H1 (cell line): ENCODE data around the gene PHLDA3. TPM values are rescaled to one million over a fixed set of nuclear protein-coding genes. Genes with fewer than 3 reads are reported as not detected.

ENCODE experiments used
- ATF3 ChIP-seq: IDR thresholded peaks from 2 replicates; pipeline ENCODE4 v1.6.1; 2011; ENCODE audit warnings: low read depth, mild to moderate bottlenecking, low read length; ENCODE audit not compliant: insufficient read depth
- BACH1 ChIP-seq: IDR thresholded peaks from 2 replicates; pipeline ENCODE4 v1.6.1; 2012; ENCODE audit warnings: low read length, improper control_type of control experiment
- CBX5 ChIP-seq: fragments of 300-800, 300-1000 bp; sonication (generic); IDR thresholded peaks from 2 replicates; pipeline ENCODE4 v1.7.1; 2016; ENCODE audit warnings: antibody characterized with exemption, low read length, low read depth
- CBX8 ChIP-seq: fragments of 300-800, 300-1000 bp; sonication (generic); IDR thresholded peaks from 2 replicates; pipeline ENCODE4 v1.7.1; 2016; ENCODE audit warnings: low read depth, low read length, borderline replicate concordance
- CREB1 ChIP-seq: IDR thresholded peaks from 2 replicates; pipeline ENCODE4 v1.6.1; 2012; ENCODE audit warnings: inconsistent platforms
- GABPA ChIP-seq: IDR thresholded peaks from 2 replicates; pipeline ENCODE4 v1.6.1; 2011; ENCODE audit warnings: mild to moderate bottlenecking, low read length, moderate library complexity, borderline replicate concordance; ENCODE audit not compliant: insufficient read depth
- KDM4A ChIP-seq: IDR thresholded peaks from one replicate; pipeline ENCODE4 v1.7.1; 2012; ENCODE audit warnings: low read depth, mild to moderate bottlenecking, moderate library complexity, low read length, inconsistent platforms; ENCODE audit not compliant: severe bottlenecking
- NANOG ChIP-seq: IDR thresholded peaks from 2 replicates; pipeline ENCODE4 v1.6.1; 2011; ENCODE audit warnings: low read length, low read depth, mild to moderate bottlenecking, inconsistent platforms; ENCODE audit not compliant: insufficient read depth, poor library complexity, severe bottlenecking
- POLR2AphosphoS5 ChIP-seq: IDR thresholded peaks from 2 replicates; pipeline ENCODE4 v1.6.1; 2011; ENCODE audit warnings: low read depth, low read length
- POU5F1 ChIP-seq: IDR thresholded peaks from 2 replicates; pipeline ENCODE4 v1.6.1; 2011; ENCODE audit warnings: low read depth, mild to moderate bottlenecking, low read length, moderate library complexity
- RFX5 ChIP-seq: IDR thresholded peaks from 2 replicates; pipeline ENCODE4 v1.6.1; 2011; ENCODE audit warnings: low read depth, low read length, improper control_type of control experiment, borderline replicate concordance
- RXRA ChIP-seq: IDR thresholded peaks from 2 replicates; pipeline ENCODE4 v1.6.1; 2011; ENCODE audit warnings: low read depth, mild to moderate bottlenecking, low read length, moderate library complexity; ENCODE audit not compliant: insufficient read depth
- SAP30 ChIP-seq: fragments of 300-600 bp; sonication (generic); IDR thresholded peaks from 2 replicates; pipeline ENCODE4 v1.7.1; 2012; ENCODE audit warnings: low read length, moderate library complexity, mild to moderate bottlenecking, inconsistent platforms; ENCODE audit not compliant: insufficient read depth, insufficient replicate concordance
- SIRT6 ChIP-seq: IDR thresholded peaks from one replicate; pipeline ENCODE4 v1.7.1; 2012; ENCODE audit warnings: low read length, inconsistent platforms
- TAF1 ChIP-seq: IDR thresholded peaks from 2 replicates; pipeline ENCODE4 v1.6.1; 2011; ENCODE audit warnings: mild to moderate bottlenecking, low read depth, low read length
- TBP ChIP-seq: IDR thresholded peaks from 2 replicates; pipeline ENCODE4 v1.6.1; 2011; ENCODE audit warnings: low read depth, low read length, improper control_type of control experiment
- TEAD4 ChIP-seq: IDR thresholded peaks from 2 replicates; pipeline ENCODE4 v1.6.1; 2012; ENCODE audit warnings: low read depth, low read length, inconsistent platforms, mixed read lengths
- polyA plus RNA-seq, 7 experiments: library from polyadenylated mRNA; depleted of rRNA in 3 of 7; stranded (reverse) in 5 of 7; unstranded in 2 of 7; fragments of >200 nt in 5 of 7; fragments of 200-250 nt in 2 of 7; gene quantifications; 1 replicate in 5 of 7; 2 replicates in 1 of 7; 4 replicates in 1 of 7; pipeline versions ENCODE4 v1.2.1 to v1.2.3, GENCODE V29; 2011 to 2013; ENCODE audit warnings: missing spikeins in 2 of 7, mixed read lengths in 2 of 7
- total RNA-seq: library from RNA; stranded (reverse); fragmentation: NEBNext Ultra II Directional; extraction: Animal tissue kit (Norgen Biotek cat#: 25700); gene quantifications from 2 replicates; pipeline ENCODE4 v1.2.1, GENCODE V29; 2021
- TF ChIP-seq, protein P1 (sequence below): IDR thresholded peaks from 2 replicates; pipeline ENCODE4 v1.6.1; 2012; ENCODE audit warnings: low read length, inconsistent platforms
- TF ChIP-seq, protein P2 (sequence below), 3 experiments: IDR thresholded peaks; 1 replicate in 2 of 3; 2 replicates in 1 of 3; pipeline versions ENCODE4 v1.5.1 to v1.6.1; 2011; ENCODE audit warnings: low read length in 3 of 3, mild to moderate bottlenecking in 3 of 3, inconsistent platforms in 2 of 3, low read depth in 1 of 3, moderate library complexity in 1 of 3; ENCODE audit not compliant: insufficient read depth in 1 of 3; ENCODE audit errors: control extremely low read depth in 1 of 3

PHLDA3 gene
- total and polyA plus RNA-seq, 2 of the 8 experiments (the other 6 are each of a cell fraction or from before 2014, with no cell fraction given), result 25.5 to 27.5 TPM

- TF ChIP-seq POLR2AphosphoS5 (no peak), ATF3 (no peak), BACH1 (0 out of 2 replicates have a peak, but pooled peaks have one; percentile 46), NANOG (no peak), RXRA (no peak), SIRT6 (no peak), KDM4A (peak; percentile 30), TBP (no peak), CREB1 (peak; percentile 26; the same call in 1 of the 2 replicates), POU5F1 (no peak), GABPA (no peak), RFX5 (no peak), SAP30 (no peak), TAF1 (no peak), CBX5 (no peak), TEAD4 (no peak), CBX8 (no peak)
- TF ChIP-seq, protein P1, sequence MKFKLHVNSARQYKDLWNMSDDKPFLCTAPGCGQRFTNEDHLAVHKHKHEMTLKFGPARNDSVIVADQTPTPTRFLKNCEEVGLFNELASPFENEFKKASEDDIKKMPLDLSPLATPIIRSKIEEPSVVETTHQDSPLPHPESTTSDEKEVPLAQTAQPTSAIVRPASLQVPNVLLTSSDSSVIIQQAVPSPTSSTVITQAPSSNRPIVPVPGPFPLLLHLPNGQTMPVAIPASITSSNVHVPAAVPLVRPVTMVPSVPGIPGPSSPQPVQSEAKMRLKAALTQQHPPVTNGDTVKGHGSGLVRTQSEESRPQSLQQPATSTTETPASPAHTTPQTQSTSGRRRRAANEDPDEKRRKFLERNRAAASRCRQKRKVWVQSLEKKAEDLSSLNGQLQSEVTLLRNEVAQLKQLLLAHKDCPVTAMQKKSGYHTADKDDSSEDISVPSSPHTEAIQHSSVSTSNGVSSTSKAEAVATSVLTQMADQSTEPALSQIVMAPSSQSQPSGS, result no peak
- TF ChIP-seq, protein P2, sequence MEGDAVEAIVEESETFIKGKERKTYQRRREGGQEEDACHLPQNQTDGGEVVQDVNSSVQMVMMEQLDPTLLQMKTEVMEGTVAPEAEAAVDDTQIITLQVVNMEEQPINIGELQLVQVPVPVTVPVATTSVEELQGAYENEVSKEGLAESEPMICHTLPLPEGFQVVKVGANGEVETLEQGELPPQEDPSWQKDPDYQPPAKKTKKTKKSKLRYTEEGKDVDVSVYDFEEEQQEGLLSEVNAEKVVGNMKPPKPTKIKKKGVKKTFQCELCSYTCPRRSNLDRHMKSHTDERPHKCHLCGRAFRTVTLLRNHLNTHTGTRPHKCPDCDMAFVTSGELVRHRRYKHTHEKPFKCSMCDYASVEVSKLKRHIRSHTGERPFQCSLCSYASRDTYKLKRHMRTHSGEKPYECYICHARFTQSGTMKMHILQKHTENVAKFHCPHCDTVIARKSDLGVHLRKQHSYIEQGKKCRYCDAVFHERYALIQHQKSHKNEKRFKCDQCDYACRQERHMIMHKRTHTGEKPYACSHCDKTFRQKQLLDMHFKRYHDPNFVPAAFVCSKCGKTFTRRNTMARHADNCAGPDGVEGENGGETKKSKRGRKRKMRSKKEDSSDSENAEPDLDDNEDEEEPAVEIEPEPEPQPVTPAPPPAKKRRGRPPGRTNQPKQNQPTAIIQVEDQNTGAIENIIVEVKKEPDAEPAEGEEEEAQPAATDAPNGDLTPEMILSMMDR (IDR thresholded peaks at IDR 0.05; ENCODE audit: control extremely low read depth in 1 of 3, insufficient read depth in 1 of 3, low read depth in 1 of 3, low read length in 3 of 3), result peak; percentile 94 to 98 (median 95)
These were observed 12.9 kb upstream of the PHLDA3 start (continued) for GRCh38 chr1:201481761-201482493.
